Choroid plexus epithelial cell (primary cell): ENCODE measurements around the gene CHRNA1.
A peak's percentile ranks its signal among the peaks of the same experiment; 100 is the strongest.

ENCODE experiments used
- DNase-seq: peaks from one replicate; pipeline ENCODE4 v3.0.0-alpha.2; 2010; ENCODE audit warnings: low read depth
- H3K4me3 ChIP-seq: 2 replicates; pipeline ENCODE4 v1.5.1; 2011; ENCODE audit warnings: low read depth, mild to moderate bottlenecking, control low read depth, low read length, moderate library complexity
- TF ChIP-seq, protein P1 (sequence below): conservative IDR thresholded peaks from 2 replicates; pipeline ENCODE4 v1.5.1; 2011; ENCODE audit warnings: low read depth, mild to moderate bottlenecking, control low read depth, inconsistent platforms, low read length, moderate library complexity

Gene CHRNA1

DNA sequence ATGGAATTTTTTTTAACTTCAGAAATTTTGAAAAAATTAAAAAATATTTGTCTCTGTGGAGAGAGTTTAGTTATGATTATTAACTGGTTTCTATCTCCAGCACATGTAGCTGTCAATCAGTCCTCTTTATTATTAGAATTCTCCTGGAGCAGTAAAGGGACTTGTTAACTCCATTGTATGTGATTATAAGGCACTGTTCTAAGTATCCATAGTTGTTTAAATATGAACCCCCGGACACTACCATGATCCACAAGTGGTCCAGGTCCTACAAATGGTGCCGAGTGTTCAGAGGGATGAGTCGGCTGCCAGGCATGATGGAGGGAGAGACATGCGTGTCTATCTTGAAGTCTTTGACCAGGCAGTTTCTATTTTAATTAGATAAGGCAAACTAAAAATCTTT lies 492 bp downstream of the CHRNA1 start:
- TF ChIP-seq, protein P1, sequence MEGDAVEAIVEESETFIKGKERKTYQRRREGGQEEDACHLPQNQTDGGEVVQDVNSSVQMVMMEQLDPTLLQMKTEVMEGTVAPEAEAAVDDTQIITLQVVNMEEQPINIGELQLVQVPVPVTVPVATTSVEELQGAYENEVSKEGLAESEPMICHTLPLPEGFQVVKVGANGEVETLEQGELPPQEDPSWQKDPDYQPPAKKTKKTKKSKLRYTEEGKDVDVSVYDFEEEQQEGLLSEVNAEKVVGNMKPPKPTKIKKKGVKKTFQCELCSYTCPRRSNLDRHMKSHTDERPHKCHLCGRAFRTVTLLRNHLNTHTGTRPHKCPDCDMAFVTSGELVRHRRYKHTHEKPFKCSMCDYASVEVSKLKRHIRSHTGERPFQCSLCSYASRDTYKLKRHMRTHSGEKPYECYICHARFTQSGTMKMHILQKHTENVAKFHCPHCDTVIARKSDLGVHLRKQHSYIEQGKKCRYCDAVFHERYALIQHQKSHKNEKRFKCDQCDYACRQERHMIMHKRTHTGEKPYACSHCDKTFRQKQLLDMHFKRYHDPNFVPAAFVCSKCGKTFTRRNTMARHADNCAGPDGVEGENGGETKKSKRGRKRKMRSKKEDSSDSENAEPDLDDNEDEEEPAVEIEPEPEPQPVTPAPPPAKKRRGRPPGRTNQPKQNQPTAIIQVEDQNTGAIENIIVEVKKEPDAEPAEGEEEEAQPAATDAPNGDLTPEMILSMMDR = no peak
- H3K4me3 ChIP-seq = no peak overlapping the region
- DNase-seq = no peak

DNA sequence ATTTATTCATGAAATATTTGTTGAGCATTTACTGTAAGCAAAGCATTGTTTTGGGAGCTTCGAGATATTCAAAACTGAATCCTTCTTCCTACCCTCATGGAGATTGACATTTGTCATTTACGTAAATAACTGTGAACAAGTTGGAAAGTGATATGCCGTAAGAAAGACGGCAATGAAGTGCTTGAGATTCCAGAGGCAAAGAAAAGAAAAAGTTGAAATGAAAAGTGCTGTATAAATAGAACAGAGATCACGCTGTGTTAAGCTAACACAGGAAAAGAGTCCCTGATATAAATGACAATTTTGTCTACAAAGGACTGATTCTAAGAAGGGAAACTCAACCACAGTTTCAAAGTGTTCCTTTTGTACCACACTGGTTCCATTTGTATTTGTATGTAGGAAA lies 1.8 kb downstream of the CHRNA1 start:
- TF ChIP-seq, protein P1 = no peak
- H3K4me3 ChIP-seq = no peak overlapping the region
- DNase-seq = peak; percentile 30

DNA sequence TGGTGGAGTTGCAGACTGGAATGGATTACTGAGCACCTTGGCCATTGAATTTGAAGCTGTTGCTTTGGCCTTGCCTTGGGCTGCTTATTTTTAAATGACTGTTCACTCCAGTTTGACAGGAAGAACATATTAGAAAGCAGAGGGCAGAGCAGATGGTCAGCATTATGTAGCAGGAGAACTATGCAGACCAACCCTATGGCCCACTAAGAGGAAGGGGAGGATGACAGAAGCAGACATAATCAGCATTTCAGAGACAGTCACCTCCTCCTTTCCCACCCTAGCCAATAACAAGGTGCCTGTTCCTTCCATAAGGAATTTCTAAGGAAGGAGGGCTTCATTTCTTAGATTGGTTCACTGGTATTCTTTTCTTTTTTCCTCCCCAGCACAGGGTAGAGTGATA lies 2.4 kb downstream of the CHRNA1 start:
- TF ChIP-seq, protein P1 = no peak
- peak; percentile 65 for DNase-seq
- no peak overlapping the region for H3K4me3 ChIP-seq

DNA sequence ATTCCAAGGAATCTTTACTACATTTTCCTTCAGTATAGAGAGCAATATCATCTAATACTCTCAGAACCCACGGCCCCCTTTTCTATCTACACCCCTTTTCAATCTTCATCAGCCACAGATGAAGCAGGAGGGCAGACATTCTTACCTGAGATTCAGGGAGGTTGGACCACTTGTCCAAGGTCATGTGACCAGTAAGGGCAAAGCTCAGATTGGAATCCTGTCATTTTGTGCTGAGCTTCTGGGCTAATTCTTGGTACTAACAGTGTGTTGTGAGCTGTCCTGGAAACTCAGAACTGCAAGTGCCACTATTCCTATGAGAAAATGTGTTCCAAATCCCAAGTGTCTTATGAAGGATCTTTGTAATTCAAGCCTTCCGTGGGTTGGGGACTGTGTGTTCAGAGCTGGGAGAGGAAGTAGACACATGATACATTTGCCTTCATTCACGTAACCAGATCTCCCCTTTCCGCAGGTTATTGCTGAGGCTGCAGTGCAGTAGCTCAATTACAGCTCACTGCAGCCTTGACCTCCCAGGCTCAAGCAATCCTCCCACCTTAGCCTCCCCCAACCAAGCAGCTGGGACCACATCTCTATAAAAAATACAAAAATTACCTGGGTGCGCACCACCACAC lies 3.3 kb downstream of the CHRNA1 start:
- DNase-seq = no peak
- TF ChIP-seq, protein P1 = no peak
- no peak overlapping the region for H3K4me3 ChIP-seq

DNA sequence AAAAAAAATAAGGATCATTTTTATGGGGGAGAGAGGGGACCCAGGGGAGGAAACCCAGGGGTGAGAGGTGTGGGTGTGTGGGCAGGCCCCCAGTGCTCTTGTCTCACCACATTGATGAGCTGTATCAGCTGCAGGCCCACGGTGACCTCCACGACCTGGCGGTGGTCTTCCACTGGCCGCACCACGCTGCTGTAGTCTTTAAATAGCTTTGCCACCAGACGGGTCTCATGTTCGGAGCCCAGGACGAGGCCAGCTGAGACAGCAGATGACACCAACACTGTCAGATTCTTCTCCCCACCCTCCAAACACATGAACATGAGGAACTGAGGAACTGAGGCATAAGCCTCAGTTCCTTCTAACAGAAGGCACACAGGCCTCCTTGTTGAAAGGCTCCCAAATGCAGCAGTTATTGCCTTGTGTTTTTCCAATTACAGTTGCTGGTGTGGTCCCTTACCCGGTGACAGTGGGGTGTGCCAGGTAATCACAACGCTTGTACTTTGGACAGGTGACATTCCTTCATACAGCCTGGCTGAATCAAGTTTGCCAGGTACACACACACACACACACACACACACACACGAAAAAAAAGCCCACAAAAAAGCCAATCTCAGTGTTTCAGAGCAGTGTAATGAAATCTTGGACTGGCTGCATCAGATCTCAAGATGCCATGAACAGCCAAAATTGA lies 4.7 kb downstream of the CHRNA1 start:
- TF ChIP-seq, protein P1 = no peak
- no peak overlapping the region for H3K4me3 ChIP-seq
- DNase-seq = no peak

DNA sequence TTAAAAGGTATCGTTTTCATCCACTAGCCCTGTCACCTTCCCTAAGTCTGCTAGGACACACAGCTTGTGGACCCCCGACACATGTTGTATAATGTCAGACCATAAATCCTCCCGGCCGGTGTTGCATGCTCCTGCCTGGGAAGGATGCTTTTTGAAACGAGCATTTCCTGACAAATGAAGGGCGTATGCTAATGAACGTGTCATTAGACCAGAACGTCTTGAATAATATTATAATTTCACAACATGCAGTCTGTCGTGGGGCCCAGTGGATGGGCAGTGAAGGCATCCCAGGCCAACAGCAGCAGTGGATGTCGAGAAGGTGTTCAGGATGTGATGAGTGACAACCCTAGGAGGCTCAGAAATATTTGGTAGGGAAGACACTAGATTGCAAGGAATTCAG lies 7.5 kb downstream of the CHRNA1 start:
- TF ChIP-seq, protein P1 = no peak
- H3K4me3 ChIP-seq = no peak overlapping the region
- DNase-seq = no peak
